Caki2 (cell line): ENCODE measurements around the gene EEFSEC. TPM values are rescaled to one million over a fixed set of nuclear protein-coding genes. Genes with fewer than 3 reads are reported as not detected.

Source experiments
- DNase-seq: peaks from one replicate; pipeline ENCODE4 v3.0.0-alpha.2; 2015; ENCODE audit warnings: low read depth
- in situ Hi-C: cut with HindIII; loops from 2 replicates; pipeline ENCODE4 v1.10.0; 2016; ENCODE audit warnings: low sequenced_read_pairs, low pct_unique_long_range_greater_than_20kb, mixed read lengths
- total RNA-seq: library from RNA; depleted of rRNA; stranded (reverse); fragments of >200 nt; shearing (Covaris generic); gene quantifications from 2 replicates; pipeline ENCODE4 v1.2.3, GENCODE V29; 2014; ENCODE audit warnings: low replicate concordance

EEFSEC gene
- total RNA-seq, 1 experiment from 2014 or later: 10.3 TPM

GRCh38 chr3:128275316-128276145 is 122.2 kb downstream of the EEFSEC start:
- DNase-seq: no peak
- in situ Hi-C loops: no loop called here

- DNase-seq: no peak
- in situ Hi-C loops: no loop called here
These were observed 122.8 kb downstream of the EEFSEC start for GRCh38 chr3:128276146-128276435.

DNA sequence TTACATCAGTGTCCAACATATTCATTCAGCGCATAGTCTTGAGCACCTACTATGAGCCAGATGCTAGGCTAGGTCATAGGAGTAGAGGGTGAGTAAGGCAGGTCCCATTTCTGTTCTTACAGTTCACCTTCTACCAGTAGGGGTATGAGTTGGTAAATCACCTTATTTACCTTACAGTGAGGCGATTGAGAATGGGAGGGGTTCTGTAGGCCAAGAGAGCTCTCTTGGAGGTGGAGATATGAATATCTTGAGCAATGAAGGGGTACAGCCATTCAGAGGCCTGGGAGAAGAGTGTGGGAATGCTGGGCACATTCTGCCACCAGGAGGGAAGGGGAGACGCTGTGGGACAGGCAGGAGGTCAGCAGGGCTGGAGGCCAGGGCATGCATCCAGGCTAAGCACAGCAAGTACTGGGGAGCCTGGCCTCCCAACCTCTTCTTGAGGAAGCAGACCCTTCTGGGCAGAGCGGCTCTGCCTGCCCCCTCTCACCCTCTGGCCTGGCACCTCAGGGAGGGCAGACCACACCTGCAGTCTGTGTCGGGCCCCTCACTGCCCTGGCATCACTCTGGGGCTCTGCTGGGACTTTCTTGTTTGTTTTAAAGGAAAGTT is 123.4 kb downstream of the EEFSEC start:
- no peak for DNase-seq
- in situ Hi-C loops: no loop called here

DNA sequence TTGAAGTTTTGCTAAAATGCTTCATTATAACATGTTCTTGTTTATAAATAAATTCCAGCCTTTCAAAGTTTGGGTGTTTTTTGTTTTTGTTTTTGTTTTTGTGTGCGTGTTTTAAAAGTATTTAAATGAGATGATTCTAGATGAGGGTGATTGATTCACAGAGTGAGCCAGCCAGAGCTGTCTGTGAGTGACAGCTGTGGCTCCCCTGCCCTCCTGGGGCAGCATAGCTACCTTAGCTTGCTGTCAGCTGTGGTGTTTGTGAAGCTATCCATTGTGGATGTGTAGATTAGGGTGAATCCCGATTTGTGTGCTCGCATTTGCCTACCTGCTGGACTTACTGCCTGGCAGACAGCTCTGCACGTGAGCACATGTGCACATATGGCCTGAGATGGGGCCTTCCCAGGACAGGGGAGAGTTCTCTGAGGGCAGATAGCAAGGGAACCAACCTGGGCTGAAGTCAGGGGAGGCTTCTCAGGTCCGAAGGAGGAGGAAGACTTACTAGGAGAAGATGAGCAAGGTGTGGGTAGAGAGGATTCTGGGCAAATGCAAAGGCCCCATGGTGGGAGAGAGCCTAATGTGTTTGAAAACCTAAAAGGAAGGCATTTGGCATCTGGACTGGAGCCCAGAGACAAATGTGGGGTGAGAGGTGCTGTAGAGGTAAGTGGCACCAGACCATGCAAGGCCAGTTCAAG is 124.2 kb downstream of the EEFSEC start:
- DNase-seq: no peak
- in situ Hi-C loops: no loop called here

GRCh38 chr3:128278130-128278529 is 124.8 kb downstream of the EEFSEC start:
- DNase-seq: no peak
- in situ Hi-C loops: no loop called here

GRCh38 chr3:128278761-128279600 is 125.7 kb downstream of the EEFSEC start:
- DNase-seq: no peak
- in situ Hi-C loops: no loop called here

DNA sequence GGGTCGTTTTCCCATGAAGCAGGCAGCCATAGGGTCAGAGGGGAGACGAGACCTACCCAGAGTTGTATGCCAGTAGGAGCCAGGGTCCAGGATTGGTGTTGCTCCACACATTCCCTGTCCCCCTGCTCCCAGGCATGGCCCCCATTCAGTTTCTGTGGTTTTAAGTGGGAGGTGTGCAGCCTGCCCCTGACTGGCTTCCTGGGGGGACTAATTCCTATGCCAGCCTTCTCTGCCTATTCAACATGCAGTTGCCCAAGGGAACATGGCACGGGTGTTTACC is 126.3 kb downstream of the EEFSEC start:
- in situ Hi-C loops: no loop called here
- no peak for DNase-seq

- no peak for DNase-seq
- in situ Hi-C loops: no loop called here
These were observed 127.3 kb downstream of the EEFSEC start for GRCh38 chr3:128280481-128281052.

- no peak for DNase-seq
- in situ Hi-C loops: no loop called here
These were observed 127.8 kb downstream of the EEFSEC start for GRCh38 chr3:128281056-128281455.

- in situ Hi-C loops: no loop called here
- DNase-seq: no peak
These were observed 128.4 kb downstream of the EEFSEC start for GRCh38 chr3:128281461-128282367.

- in situ Hi-C loops: no loop called here
- DNase-seq: no peak
These were observed 129.3 kb downstream of the EEFSEC start for GRCh38 chr3:128282380-128283196.

DNA sequence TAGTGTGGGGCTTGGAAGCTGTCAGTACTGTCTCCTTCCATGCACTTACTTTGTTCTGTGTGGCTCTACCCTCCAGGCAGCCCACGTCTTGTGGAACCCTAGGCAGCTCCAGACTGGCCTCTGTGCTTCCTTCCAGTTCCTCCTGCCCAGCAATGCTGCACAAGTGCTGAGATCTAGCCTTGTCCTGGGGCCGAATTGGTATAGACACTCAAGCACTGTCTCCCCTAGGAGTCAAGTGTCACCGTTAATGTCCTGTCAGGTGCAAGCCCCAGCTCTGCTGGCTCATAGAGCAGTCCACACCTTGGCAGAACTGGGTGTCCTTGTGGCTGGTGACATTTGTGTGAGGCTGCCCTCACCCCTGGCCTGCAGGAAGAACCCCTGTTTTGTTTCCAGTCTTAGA is 130.1 kb downstream of the EEFSEC start:
- in situ Hi-C loops: no loop called here
- no peak for DNase-seq

- no peak for DNase-seq
- in situ Hi-C loops: no loop called here
These were observed 132.0 kb downstream of the EEFSEC start for GRCh38 chr3:128285042-128285966.

GRCh38 chr3:128285967-128286321 is 132.7 kb downstream of the EEFSEC start:
- in situ Hi-C loops: no loop called here
- no peak for DNase-seq

DNA sequence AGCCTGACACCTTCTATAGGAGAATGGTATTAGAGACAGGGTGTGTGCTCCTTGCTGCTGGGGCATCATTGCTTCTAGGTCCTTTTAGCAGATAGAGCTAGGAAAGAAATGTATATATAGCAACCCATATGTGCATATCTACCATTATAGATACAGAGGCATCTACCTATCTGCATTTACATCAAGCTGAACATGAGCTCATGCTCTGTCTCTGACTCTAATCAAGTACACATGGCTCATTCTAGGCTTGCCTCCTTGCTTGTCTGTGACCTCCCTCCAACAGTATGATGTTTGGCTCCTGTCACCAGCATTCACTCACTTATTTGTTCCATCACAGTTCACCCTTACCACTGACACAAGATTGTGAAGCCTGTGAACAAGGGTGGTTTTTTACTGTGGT is 133.4 kb downstream of the EEFSEC start:
- in situ Hi-C loops: no loop called here
- DNase-seq: no peak

- DNase-seq: no peak
- in situ Hi-C loops: no loop called here
These were observed 133.9 kb downstream of the EEFSEC start for GRCh38 chr3:128287216-128287615.
